HG03175 (cell line): ENCODE measurements around the gene SHOC2.

Experiments used
- ATAC-seq: cut with Tn5 transposase; IDR thresholded peaks from one replicate; pipeline ENCODE4 v1.9.1; 2021; ENCODE audit warnings: mild to moderate bottlenecking, moderate library complexity; ENCODE audit not compliant: unreplicated experiment

SHOC2 gene

GRCh38 chr10:110978204-110978603, 58.8 kb downstream of the SHOC2 start:
- no peak for ATAC-seq

GRCh38 chr10:110979611-110980010, 60.2 kb downstream of the SHOC2 start:
- no peak for ATAC-seq

GRCh38 chr10:110980807-110981206, 61.4 kb downstream of the SHOC2 start:
- ATAC-seq, result no peak

- no peak for ATAC-seq
Measured at GRCh38 chr10:110983466-110983865, 64.1 kb downstream of the SHOC2 start.

- ATAC-seq, result no peak
Measured at GRCh38 chr10:110985497-110986275, 66.3 kb downstream of the SHOC2 start.

GRCh38 chr10:110989016-110989415, 69.6 kb downstream of the SHOC2 start:
- ATAC-seq, result no peak

GRCh38 chr10:110992006-110992800, 72.8 kb downstream of the SHOC2 start:
- ATAC-seq, result no peak

GRCh38 chr10:110993024-110993693, 73.8 kb downstream of the SHOC2 start:
- no peak for ATAC-seq

- no peak for ATAC-seq
Measured at GRCh38 chr10:110994406-110995086, 75.1 kb downstream of the SHOC2 start.

- ATAC-seq, result no peak
Measured at GRCh38 chr10:110995301-110995700, 75.9 kb downstream of the SHOC2 start.

- ATAC-seq, result no peak
Measured at GRCh38 chr10:110996256-110996655, 76.9 kb downstream of the SHOC2 start.

GRCh38 chr10:111004016-111004415, 84.6 kb downstream of the SHOC2 start:
- no peak for ATAC-seq

- no peak for ATAC-seq
Measured at GRCh38 chr10:111007486-111007885, 88.1 kb downstream of the SHOC2 start.

- no peak for ATAC-seq
Measured at GRCh38 chr10:111015181-111015580, 95.8 kb downstream of the SHOC2 start.

GRCh38 chr10:111017098-111017497, 97.7 kb downstream of the SHOC2 start:
- no peak for ATAC-seq

GRCh38 chr10:111018021-111018420, 98.6 kb downstream of the SHOC2 start:
- no peak for ATAC-seq

GRCh38 chr10:111023060-111023459, 103.7 kb downstream of the SHOC2 start:
- ATAC-seq, result no peak

- ATAC-seq, result peak; percentile 73
Measured at GRCh38 chr10:111030042-111030750, 110.8 kb downstream of the SHOC2 start.

- ATAC-seq, result no peak
Measured at GRCh38 chr10:111034598-111035310, 115.3 kb downstream of the SHOC2 start.

GRCh38 chr10:111035542-111035941, 116.1 kb downstream of the SHOC2 start:
- ATAC-seq, result no peak
